ENCODE data around the gene PLCH2.

The PLCH2 gene

GRCh38 chr1:2535981-2536380 is 59.9 kb downstream of the PLCH2 start:
- Histone ChIP-seq H3K36me3 (ENCODE audit: control insufficient read depth, low read length) (no peaks in the 10 kb centered on the region), H3K9me2 (replicated peaks; ENCODE audit: control insufficient read depth, low read length) (no peaks in the 10 kb centered on the region), H4K20me1 (ENCODE audit: control insufficient read depth, insufficient read depth, low read depth, low read length) (no peaks in the 10 kb centered on the region), H3K9me3 (ENCODE audit: control insufficient read depth, insufficient read depth, low read length) (no peaks in the 10 kb centered on the region), H3K27me3 (ENCODE audit: control insufficient read depth, low read length) (peaks cover 32% of the 10 kb centered on the region), H3K79me2 (ENCODE audit: control insufficient read depth, low read length) (no peaks in the 10 kb centered on the region), H3K27ac (ENCODE audit: low read depth, low read length) (no peak overlapping the region), H3F3A (ENCODE audit: control insufficient read depth, insufficient read depth) (no peaks in the 10 kb centered on the region), H3K4me2 (ENCODE audit: low read length) (no peak overlapping the region), H3K4me3 (ENCODE audit: low read length) (no peak overlapping the region), H3K4me1 (ENCODE audit: control insufficient read depth, low read length) (no peaks in the 10 kb centered on the region)
- TF ChIP-seq CTCF (IDR thresholded peaks at IDR 0.05; ENCODE audit: low read depth, low read length, poor library complexity, severe bottlenecking) (no peak), EZH2phosphoT487 (IDR thresholded peaks at IDR 0.05; ENCODE audit: borderline replicate concordance, low read length) (no peak)

GRCh38 chr1:2537784-2538115 is 61.7 kb downstream of the PLCH2 start:
- no peak overlapping the region for H3K27ac ChIP-seq (ENCODE audit: low read depth, low read length)
- no peaks in the 10 kb centered on the region for H3K9me3 ChIP-seq (ENCODE audit: control insufficient read depth, insufficient read depth, low read length)
- no peaks in the 10 kb centered on the region for H3K4me1 ChIP-seq (ENCODE audit: control insufficient read depth, low read length)
- H3K4me3 ChIP-seq (ENCODE audit: low read length): no peak overlapping the region
- H3K4me2 ChIP-seq (ENCODE audit: low read length): no peak overlapping the region
- no peaks in the 10 kb centered on the region for H3F3A ChIP-seq (ENCODE audit: control insufficient read depth, insufficient read depth)
- no peaks in the 10 kb centered on the region for H3K36me3 ChIP-seq (ENCODE audit: control insufficient read depth, low read length)
- peaks cover 31% of the 10 kb centered on the region for H3K27me3 ChIP-seq (ENCODE audit: control insufficient read depth, low read length)
- H4K20me1 ChIP-seq (ENCODE audit: control insufficient read depth, insufficient read depth, low read depth, low read length): no peaks in the 10 kb centered on the region
- no peak for TF ChIP-seq CTCF (IDR thresholded peaks at IDR 0.05; ENCODE audit: low read depth, low read length, poor library complexity, severe bottlenecking)
- no peak for TF ChIP-seq EZH2phosphoT487 (IDR thresholded peaks at IDR 0.05; ENCODE audit: borderline replicate concordance, low read length)
- H3K79me2 ChIP-seq (ENCODE audit: control insufficient read depth, low read length): no peaks in the 10 kb centered on the region
- H3K9me2 ChIP-seq (replicated peaks; ENCODE audit: control insufficient read depth, low read length): no peaks in the 10 kb centered on the region

GRCh38 chr1:2538376-2538775 is 62.3 kb downstream of the PLCH2 start:
- no peaks in the 10 kb centered on the region for H3F3A ChIP-seq (ENCODE audit: control insufficient read depth, insufficient read depth)
- H3K9me3 ChIP-seq (ENCODE audit: control insufficient read depth, insufficient read depth, low read length): no peaks in the 10 kb centered on the region
- no peaks in the 10 kb centered on the region for H3K4me1 ChIP-seq (ENCODE audit: control insufficient read depth, low read length)
- H3K9me2 ChIP-seq (replicated peaks; ENCODE audit: control insufficient read depth, low read length): no peaks in the 10 kb centered on the region
- H4K20me1 ChIP-seq (ENCODE audit: control insufficient read depth, insufficient read depth, low read depth, low read length): no peaks in the 10 kb centered on the region
- H3K27ac ChIP-seq (ENCODE audit: low read depth, low read length): no peak overlapping the region
- TF ChIP-seq EZH2phosphoT487 (IDR thresholded peaks at IDR 0.05; ENCODE audit: borderline replicate concordance, low read length) (no peak), CTCF (IDR thresholded peaks at IDR 0.05; ENCODE audit: low read depth, low read length, poor library complexity, severe bottlenecking) (no peak)
- H3K36me3 ChIP-seq (ENCODE audit: control insufficient read depth, low read length): no peaks in the 10 kb centered on the region
- H3K4me2 ChIP-seq (ENCODE audit: low read length): no peak overlapping the region
- H3K4me3 ChIP-seq (ENCODE audit: low read length): no peak overlapping the region
- H3K27me3 ChIP-seq (ENCODE audit: control insufficient read depth, low read length): peaks cover 31% of the 10 kb centered on the region
- no peaks in the 10 kb centered on the region for H3K79me2 ChIP-seq (ENCODE audit: control insufficient read depth, low read length)

GRCh38 chr1:2538872-2539271 is 62.8 kb downstream of the PLCH2 start:
- Histone ChIP-seq H3K36me3 (ENCODE audit: control insufficient read depth, low read length) (no peaks in the 10 kb centered on the region), H3K4me1 (ENCODE audit: control insufficient read depth, low read length) (no peaks in the 10 kb centered on the region), H3K27me3 (ENCODE audit: control insufficient read depth, low read length) (peaks cover 26% of the 10 kb centered on the region), H3K4me2 (ENCODE audit: low read length) (no peak overlapping the region), H3K4me3 (ENCODE audit: low read length) (no peak overlapping the region), H3K79me2 (ENCODE audit: control insufficient read depth, low read length) (no peaks in the 10 kb centered on the region), H3F3A (ENCODE audit: control insufficient read depth, insufficient read depth) (no peaks in the 10 kb centered on the region), H4K20me1 (ENCODE audit: control insufficient read depth, insufficient read depth, low read depth, low read length) (no peaks in the 10 kb centered on the region), H3K9me2 (replicated peaks; ENCODE audit: control insufficient read depth, low read length) (no peaks in the 10 kb centered on the region), H3K27ac (ENCODE audit: low read depth, low read length) (no peak overlapping the region), H3K9me3 (ENCODE audit: control insufficient read depth, insufficient read depth, low read length) (no peaks in the 10 kb centered on the region)
- TF ChIP-seq CTCF (IDR thresholded peaks at IDR 0.05; ENCODE audit: low read depth, low read length, poor library complexity, severe bottlenecking): no peak
- no peak for TF ChIP-seq EZH2phosphoT487 (IDR thresholded peaks at IDR 0.05; ENCODE audit: borderline replicate concordance, low read length)

Measured in DOHH2 (cell line).